Hepatocyte (in vitro differentiated cells): ENCODE results near the gene PCDHGB4. TPM values are rescaled to one million over a fixed set of nuclear protein-coding genes. Genes with fewer than 3 reads are reported as not detected.

Experiments
- DNase-seq: peaks from one replicate; pipeline ENCODE4 v3.0.0-alpha.2; 2016; ENCODE audit warnings: low spot score
- H2AFZ ChIP-seq: fragments of 200-600 bp; sonication (generic); 2 replicates; pipeline ENCODE4 v1.6.0; 2016; ENCODE audit warnings: antibody characterized with exemption, mild to moderate bottlenecking
- H3K27ac ChIP-seq: fragments of 200-600 bp; sonication (generic); 2 replicates; pipeline ENCODE4 v1.5.1; 2016; ENCODE audit warnings: mild to moderate bottlenecking
- H3K27me3 ChIP-seq: fragments of 200-600 bp; sonication (generic); 2 replicates; pipeline ENCODE4 v1.6.1; 2016
- H3K36me3 ChIP-seq: fragments of 200-600 bp; sonication (generic); replicated peaks from 2 replicates; pipeline ENCODE4 v1.5.1; 2016; ENCODE audit warnings: low read depth; ENCODE audit not compliant: insufficient read depth
- H3K4me1 ChIP-seq: fragments of 200-600 bp; sonication (generic); 2 replicates; pipeline ENCODE4 v1.5.1; 2016; ENCODE audit warnings: mild to moderate bottlenecking, moderate library complexity; ENCODE audit not compliant: insufficient read depth
- H3K4me2 ChIP-seq: fragments of 200-600 bp; sonication (generic); 2 replicates; pipeline ENCODE4 v1.6.0; 2016
- H3K4me3 ChIP-seq: fragments of 200-600 bp; sonication (generic); 2 replicates; pipeline ENCODE4 v1.5.1; 2016; ENCODE audit warnings: mild to moderate bottlenecking
- H3K79me2 ChIP-seq: fragments of 200-600 bp; sonication (generic); 2 replicates; pipeline ENCODE4 v1.6.0; 2017; ENCODE audit warnings: mild to moderate bottlenecking
- H3K9me2 ChIP-seq: fragments of 200-600 bp; sonication (generic); replicated peaks from 2 replicates; pipeline ENCODE4 v1.6.0; 2017; ENCODE audit warnings: mild to moderate bottlenecking; ENCODE audit not compliant: insufficient read depth
- H3K9me3 ChIP-seq: fragments of 200-600 bp; sonication (generic); 2 replicates; pipeline ENCODE4 v1.5.1; 2016; ENCODE audit warnings: low read depth, mild to moderate bottlenecking
- H4K20me1 ChIP-seq: fragments of 200-600 bp; sonication (generic); 2 replicates; pipeline ENCODE4 v1.6.0; 2016; ENCODE audit warnings: mild to moderate bottlenecking; ENCODE audit not compliant: insufficient read depth, poor library complexity, severe bottlenecking
- CTCF ChIP-seq: fragments of 200-600 bp; sonication (generic); IDR thresholded peaks from 2 replicates; pipeline ENCODE4 v1.5.1; 2016; ENCODE audit warnings: antibody characterized with exemption, mild to moderate bottlenecking; ENCODE audit not compliant: poor library complexity
- EZH2 ChIP-seq: fragments of 200-600 bp; sonication (generic); IDR thresholded peaks from 2 replicates; pipeline ENCODE4 v1.6.1; 2016; ENCODE audit warnings: antibody characterized with exemption, mild to moderate bottlenecking, borderline replicate concordance
- EZH2phosphoT487 ChIP-seq: fragments of 200-600 bp; sonication (generic); IDR thresholded peaks from one replicate; pipeline ENCODE4 v1.6.1; 2018; ENCODE audit warnings: antibody characterized with exemption, mild to moderate bottlenecking, low read depth, moderate library complexity; ENCODE audit not compliant: unreplicated experiment, severe bottlenecking
- WGBS: methylation state at CpG from one replicate; pipeline ENCODE4 v1.1.6; 2016; ENCODE audit warnings: low lambda C conversion rate; ENCODE audit errors: missing lambda C conversion rate; 5-methylcytosine and 5-hydroxymethylcytosine counted together
- polyA plus RNA-seq: library from polyadenylated mRNA; unstranded; fragments of >200 nt; fragmentation: Nextera tagmentation; extraction: Ambion mirVana; gene quantifications from 2 replicates; pipeline ENCODE4 v1.2.1, GENCODE V29; 2016
- total RNA-seq: library from RNA; depleted of rRNA; stranded (reverse); fragments of >200 nt; gene quantifications from 2 replicates; pipeline ENCODE4 v1.2.3, GENCODE V29; 2014

Gene PCDHGB4
- total and polyA plus RNA-seq, 2 experiments from 2014 or later = 17.9 to 20.0 TPM

- Histone ChIP-seq H3K27ac (no peak overlapping the region), H3K4me3 (no peak overlapping the region), H3K36me3 (peaks cover 5% of the 10 kb centered on the region), H3K9me2 (no peaks in the 10 kb centered on the region), H3K4me1 (no peaks in the 10 kb centered on the region), H4K20me1 (no peaks in the 10 kb centered on the region), H3K9me3 (peaks cover 45% of the 10 kb centered on the region), H3K4me2 (no peak overlapping the region), H2AFZ (no peak overlapping the region), H3K79me2 (peaks cover 12% of the 10 kb centered on the region), H3K27me3 (no peaks in the 10 kb centered on the region)
- no peak for DNase-seq
- WGBS = 93% methylated on average over 2 of the region's 2 CpGs
- TF ChIP-seq CTCF = no peak
- no peak for TF ChIP-seq EZH2phosphoT487
- TF ChIP-seq EZH2 = no peak
These were observed 46.5 kb downstream of the PCDHGB4 start for GRCh38 chr5:141434006-141434405.

GRCh38 chr5:141437221-141437620 lies 49.7 kb downstream of the PCDHGB4 start:
- Histone ChIP-seq H2AFZ (no peak overlapping the region), H3K4me1 (no peaks in the 10 kb centered on the region), H3K9me2 (no peaks in the 10 kb centered on the region), H4K20me1 (no peaks in the 10 kb centered on the region), H3K27me3 (no peaks in the 10 kb centered on the region), H3K4me3 (no peak overlapping the region), H3K79me2 (peaks cover 6% of the 10 kb centered on the region), H3K27ac (no peak overlapping the region), H3K9me3 (peaks cover 14% of the 10 kb centered on the region), H3K36me3 (no peaks in the 10 kb centered on the region), H3K4me2 (no peak overlapping the region)
- 98% methylated on average over 2 of the region's 2 CpGs for WGBS
- no peak for DNase-seq
- no peak for TF ChIP-seq EZH2phosphoT487
- TF ChIP-seq CTCF = no peak
- TF ChIP-seq EZH2 = no peak

GRCh38 chr5:141439411-141440141 lies 52.1 kb downstream of the PCDHGB4 start:
- H2AFZ ChIP-seq = no peak overlapping the region
- H4K20me1 ChIP-seq = no peaks in the 10 kb centered on the region
- no peaks in the 10 kb centered on the region for H3K27me3 ChIP-seq
- no peak for DNase-seq
- H3K9me3 ChIP-seq = peaks cover 7% of the 10 kb centered on the region
- H3K4me3 ChIP-seq = no peak overlapping the region
- H3K36me3 ChIP-seq = no peaks in the 10 kb centered on the region
- TF ChIP-seq EZH2phosphoT487 (no peak), EZH2 (no peak), CTCF (no peak)
- no peaks in the 10 kb centered on the region for H3K4me1 ChIP-seq
- WGBS = 91% methylated on average over 10 of the region's 10 CpGs
- peaks cover 3% of the 10 kb centered on the region for H3K79me2 ChIP-seq
- H3K27ac ChIP-seq = no peak overlapping the region
- H3K4me2 ChIP-seq = no peak overlapping the region
- H3K9me2 ChIP-seq = no peaks in the 10 kb centered on the region

Other genes starting within 250 kb of the PCDHGB4 start
Only the 30 nearest of the 37 such genes appear.
- gene PCDHB9, start 200.5 kb upstream of the PCDHGB4 start, total RNA-seq = 1.2 and 2.3 TPM in 2 replicates
- 0.33 and 1.0 TPM in 2 replicates for gene PCDHB9, start 200.5 kb upstream of the PCDHGB4 start, polyA plus RNA-seq
- 2.4 and 3.1 TPM in 2 replicates for gene PCDHB10, start 195.3 kb upstream of the PCDHGB4 start, total RNA-seq
- 2.7 and 2.8 TPM in 2 replicates for gene PCDHB10, start 195.3 kb upstream of the PCDHGB4 start, polyA plus RNA-seq
- gene PCDHB11, start 188.1 kb upstream of the PCDHGB4 start, total RNA-seq = 0.92 and 2.1 TPM in 2 replicates
- gene PCDHB11, start 188.1 kb upstream of the PCDHGB4 start, polyA plus RNA-seq = 1.2 and 1.8 TPM in 2 replicates
- gene PCDHB12, start 179.0 kb upstream of the PCDHGB4 start, total RNA-seq = 1.1 and 1.4 TPM in 2 replicates
- 0.86 and 0.97 TPM in 2 replicates for gene PCDHB12, start 179.0 kb upstream of the PCDHGB4 start, polyA plus RNA-seq
- gene PCDHB13, start 173.8 kb upstream of the PCDHGB4 start, total RNA-seq = 1.9 and 2.0 TPM in 2 replicates
- gene PCDHB13, start 173.8 kb upstream of the PCDHGB4 start, polyA plus RNA-seq = 0.50 and 1.1 TPM in 2 replicates
- gene PCDHB14, start 164.4 kb upstream of the PCDHGB4 start, total RNA-seq = 3.9 and 4.3 TPM in 2 replicates
- gene PCDHB14, start 164.4 kb upstream of the PCDHGB4 start, polyA plus RNA-seq = 2.2 and 3.0 TPM in 2 replicates
- gene PCDHB15, start 142.3 kb upstream of the PCDHGB4 start, total RNA-seq = 1.8 and 3.3 TPM in 2 replicates
- gene PCDHB15, start 142.3 kb upstream of the PCDHGB4 start, polyA plus RNA-seq = 2.0 and 2.6 TPM in 2 replicates
- gene SLC25A2, start 83.6 kb upstream of the PCDHGB4 start, total RNA-seq = 0.50 and 1.7 TPM in 2 replicates
- not detected in 2 replicates for gene SLC25A2, start 83.6 kb upstream of the PCDHGB4 start, polyA plus RNA-seq
- 85.2 and 96.9 TPM in 2 replicates for gene TAF7, start 66.9 kb upstream of the PCDHGB4 start, total RNA-seq
- 103 and 107 TPM in 2 replicates for gene TAF7, start 66.9 kb upstream of the PCDHGB4 start, polyA plus RNA-seq
- 0.24 and 0.33 TPM in 2 replicates for gene PCDHGA1, start 57.2 kb upstream of the PCDHGB4 start, total RNA-seq
- gene PCDHGA1, start 57.2 kb upstream of the PCDHGB4 start, polyA plus RNA-seq = not detected in 2 replicates
- 0.08 TPM in 1 of 2 replicates, not detected in the other for gene PCDHGA2, start 48.9 kb upstream of the PCDHGB4 start, total RNA-seq
- gene PCDHGA2, start 48.9 kb upstream of the PCDHGB4 start, polyA plus RNA-seq = 0.10 TPM in 1 of 2 replicates, not detected in the other
- gene PCDHGA3, start 43.9 kb upstream of the PCDHGB4 start, total RNA-seq = not detected in 2 replicates
- 0.45 TPM in 1 of 2 replicates, not detected in the other for gene PCDHGA3, start 43.9 kb upstream of the PCDHGB4 start, polyA plus RNA-seq
- 0.24 and 0.53 TPM in 2 replicates for gene PCDHGB1, start 37.6 kb upstream of the PCDHGB4 start, total RNA-seq
- gene PCDHGB1, start 37.6 kb upstream of the PCDHGB4 start, polyA plus RNA-seq = 0.57 TPM in 1 of 2 replicates, not detected in the other
- 0.17 and 0.28 TPM in 2 replicates for gene PCDHGA4, start 32.7 kb upstream of the PCDHGB4 start, total RNA-seq
- 0.24 TPM in 1 of 2 replicates, not detected in the other for gene PCDHGA4, start 32.7 kb upstream of the PCDHGB4 start, polyA plus RNA-seq
- 0.20 and 0.33 TPM in 2 replicates for gene PCDHGB2, start 27.7 kb upstream of the PCDHGB4 start, total RNA-seq
- gene PCDHGB2, start 27.7 kb upstream of the PCDHGB4 start, polyA plus RNA-seq = not detected in 2 replicates
- 0.03 and 0.20 TPM in 2 replicates for gene PCDHGA5, start 23.5 kb upstream of the PCDHGB4 start, total RNA-seq
- gene PCDHGA5, start 23.5 kb upstream of the PCDHGB4 start, polyA plus RNA-seq = not detected in 2 replicates
- not detected in 2 replicates for gene PCDHGB3, start 17.5 kb upstream of the PCDHGB4 start, total RNA-seq
- not detected in 2 replicates for gene PCDHGB3, start 17.5 kb upstream of the PCDHGB4 start, polyA plus RNA-seq
- 0.12 TPM in 1 of 2 replicates, not detected in the other for gene PCDHGA6, start 13.8 kb upstream of the PCDHGB4 start, total RNA-seq
- 0.11 TPM in 1 of 2 replicates, not detected in the other for gene PCDHGA6, start 13.8 kb upstream of the PCDHGB4 start, polyA plus RNA-seq
- 0.04 and 0.10 TPM in 2 replicates for gene PCDHGA7, start 5.0 kb upstream of the PCDHGB4 start, total RNA-seq
- not detected in 2 replicates for gene PCDHGA7, start 5.0 kb upstream of the PCDHGB4 start, polyA plus RNA-seq
- gene PCDHGA8, start 4.9 kb downstream of the PCDHGB4 start, total RNA-seq = 1.00 and 1.5 TPM in 2 replicates
- 0.28 and 0.53 TPM in 2 replicates for gene PCDHGA8, start 4.9 kb downstream of the PCDHGB4 start, polyA plus RNA-seq
- gene PCDHGB5, start 10.2 kb downstream of the PCDHGB4 start, total RNA-seq = 0.17 and 2.0 TPM in 2 replicates
- 0.09 and 0.30 TPM in 2 replicates for gene PCDHGB5, start 10.2 kb downstream of the PCDHGB4 start, polyA plus RNA-seq
- 1.1 and 1.2 TPM in 2 replicates for gene PCDHGA9, start 15.1 kb downstream of the PCDHGB4 start, total RNA-seq
- not detected in 2 replicates for gene PCDHGA9, start 15.1 kb downstream of the PCDHGB4 start, polyA plus RNA-seq
- gene PCDHGB6, start 20.3 kb downstream of the PCDHGB4 start, total RNA-seq = 11.6 and 13.6 TPM in 2 replicates
- gene PCDHGB6, start 20.3 kb downstream of the PCDHGB4 start, polyA plus RNA-seq = 13.1 and 15.7 TPM in 2 replicates
- gene PCDHGA10, start 25.3 kb downstream of the PCDHGB4 start, total RNA-seq = 4.5 and 6.7 TPM in 2 replicates
- 3.0 and 3.9 TPM in 2 replicates for gene PCDHGA10, start 25.3 kb downstream of the PCDHGB4 start, polyA plus RNA-seq
- gene PCDHGB7, start 30.0 kb downstream of the PCDHGB4 start, total RNA-seq = 6.9 and 8.8 TPM in 2 replicates
- gene PCDHGB7, start 30.0 kb downstream of the PCDHGB4 start, polyA plus RNA-seq = 6.7 and 8.4 TPM in 2 replicates
- gene PCDHGA11, start 33.4 kb downstream of the PCDHGB4 start, total RNA-seq = 1.8 and 2.7 TPM in 2 replicates
- gene PCDHGA11, start 33.4 kb downstream of the PCDHGB4 start, polyA plus RNA-seq = 1.8 TPM in 2 replicates
- gene PCDHGA12, start 42.8 kb downstream of the PCDHGB4 start, total RNA-seq = 0.70 and 0.96 TPM in 2 replicates
- 0.66 and 1.1 TPM in 2 replicates for gene PCDHGA12, start 42.8 kb downstream of the PCDHGB4 start, polyA plus RNA-seq
- gene PCDHGC3, start 88.3 kb downstream of the PCDHGB4 start, total RNA-seq = 16.9 and 18.9 TPM in 2 replicates
- 35.8 and 40.8 TPM in 2 replicates for gene PCDHGC3, start 88.3 kb downstream of the PCDHGB4 start, polyA plus RNA-seq
- gene PCDHGC4, start 97.3 kb downstream of the PCDHGB4 start, total RNA-seq = 0.44 and 1.5 TPM in 2 replicates
- 0.15 and 0.35 TPM in 2 replicates for gene PCDHGC4, start 97.3 kb downstream of the PCDHGB4 start, polyA plus RNA-seq
- 0.92 and 1.1 TPM in 2 replicates for gene PCDHGC5, start 101.4 kb downstream of the PCDHGB4 start, total RNA-seq
- 0.16 TPM in 1 of 2 replicates, not detected in the other for gene PCDHGC5, start 101.4 kb downstream of the PCDHGB4 start, polyA plus RNA-seq